Motor neuron (in vitro differentiated cells): Measurements from ENCODE around the gene CPZ. TPM values are rescaled to one million over a fixed set of nuclear protein-coding genes. Genes with fewer than 3 reads are reported as not detected.

Experiments
- ATAC-seq, 8 experiments: fragments of 200-7000 bp; cut with Tn5 transposase; replicated peaks in 6 of 8; 2 replicates each; pipeline ENCODE4 v1.8.0; 2021; ENCODE audit warnings: mild to moderate bottlenecking in 8 of 8, moderate library complexity in 8 of 8
- H3K27ac ChIP-seq, 2 donors: fragments of 250-450 bp; sonication (Bioruptor Pico); 2 replicates each; pipeline ENCODE4 v1.9.0; 2021; ENCODE audit warnings: antibody characterized with exemption in 2 of 2, mild to moderate bottlenecking in 2 of 2, moderate library complexity in 1 of 2
- H3K4me1 ChIP-seq, 2 donors: fragments of 250-450 bp; sonication (Bioruptor Pico); replicated peaks in 1 of 2; 2 replicates each; pipeline ENCODE4 v1.6.1; 2021; ENCODE audit warnings: antibody characterized with exemption in 2 of 2, mild to moderate bottlenecking in 2 of 2, moderate library complexity in 1 of 2
- H3K4me3 ChIP-seq, 5 donors: fragments of 250-450 bp; sonication (Bioruptor Pico); 2 replicates each; pipeline ENCODE4 v1.9.0; 2021; ENCODE audit warnings: antibody characterized with exemption in 5 of 5, mild to moderate bottlenecking in 5 of 5, moderate library complexity in 4 of 5
- WGBS, 10 experiments: fragments of 450-650 bp; shearing (Covaris generic); methylation state at CpG; one replicate each; pipeline ENCODE4 v1.0.0; 2022; 5-methylcytosine and 5-hydroxymethylcytosine counted together
- in situ Hi-C, 9 experiments: fragments of 400-800 bp; cut with MboI; loops; one replicate each; pipeline ENCODE4 v1.15.0; 2021; ENCODE audit warnings: low sequenced_read_pairs in 9 of 9, low pct_unique_long_range_greater_than_20kb in 2 of 9; ENCODE audit not compliant: unreplicated experiment in 9 of 9
- total RNA-seq, 8 experiments: library from RNA; unstranded; fragments of 300-600 nt; gene quantifications; 2 replicates each; pipeline versions ENCODE4 v1.2.3 to v1.2.4, GENCODE V29; 2022

The CPZ gene
- 10 to 100 TPM in 2 of 8 experiments, 1 to 10 TPM in 1, under 1 TPM in 3, not detected in 2; 0.11 to 48.4 (median 1.4) TPM for total RNA-seq

DNA sequence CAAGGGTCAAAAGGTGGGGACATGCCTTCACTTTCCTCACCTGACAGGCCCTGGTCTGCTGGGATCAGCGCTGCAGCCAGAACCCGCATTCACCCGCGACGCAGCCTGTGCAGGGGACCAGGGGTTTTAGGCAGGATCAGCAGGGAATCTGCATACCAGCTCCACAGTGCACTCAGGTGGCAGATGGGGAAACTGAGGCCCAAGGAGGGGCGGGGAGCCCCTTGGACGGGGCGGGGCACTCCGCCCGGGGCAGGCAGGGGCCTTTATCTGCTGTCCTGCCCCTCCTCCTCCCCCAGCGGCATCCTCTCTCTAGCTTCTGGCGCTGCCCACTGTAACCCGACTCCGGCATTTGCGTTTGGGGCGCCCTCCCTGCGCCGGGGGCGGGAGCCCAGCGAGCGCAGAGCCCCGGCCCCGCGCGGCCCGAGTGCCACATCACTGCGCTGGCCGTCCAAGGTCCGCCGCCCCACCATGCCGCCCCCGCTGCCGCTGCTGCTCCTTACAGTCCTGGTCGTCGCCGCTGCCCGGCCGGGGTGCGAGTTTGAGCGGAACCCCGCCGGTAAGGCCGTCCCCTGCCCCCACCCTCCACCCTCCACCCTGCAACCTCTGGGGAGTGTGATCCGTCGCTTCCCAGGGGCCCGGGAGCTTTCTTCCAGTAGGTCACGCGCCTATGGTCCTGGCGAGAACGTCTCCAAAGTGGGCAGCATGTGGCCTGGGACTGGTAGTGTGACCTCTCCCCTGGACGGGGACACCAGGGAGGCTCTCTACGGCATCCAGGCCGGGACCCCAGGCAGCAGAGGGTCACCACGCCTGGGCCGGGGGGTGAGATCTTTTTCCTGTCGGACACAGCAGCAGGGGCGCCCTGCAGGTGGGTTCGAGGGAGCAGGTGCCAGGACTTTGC lies at the start of gene CPZ:
Gene CPZ, plus strand, starts transcription at position 400 of the 898 bp plus-strand sequence. Its CDS starts 69 bp downstream, at position 469.
- Histone ChIP-seq H3K27ac (no peak within 1 kb of the TSS), H3K4me3 (peak within 1 kb of the TSS in 2 of 5 donors; percentile 4 to 23), H3K4me1 (no peaks in the 10 kb centered on the region)
- in situ Hi-C loops = loop anchor here in 1 of 9 experiments (10.0 kb wide), 1 partner anchor 118 kb away; no protein-coding TSS in a partner anchor
- WGBS, 10 experiments = 7 to 100% (median 7%) methylated on average over 1 to 3 of the region's 58 CpGs; no CpG with 5 or more reads in 7 of the 10 experiments
- ATAC-seq = peak; percentile 70 to 75 (median 73)

GRCh38 chr4:8542776-8543525 lies 49.6 kb upstream of the CPZ start:
- Histone ChIP-seq H3K4me1 (no peaks in the 10 kb centered on the region), H3K27ac (no peak overlapping the region), H3K4me3 (no peak overlapping the region)
- WGBS, 10 experiments = 0 to 84% methylated on average over 1 to 5 of the region's 16 CpGs; no CpG with 5 or more reads in 8 of the 10 experiments
- no peak for ATAC-seq
- in situ Hi-C loops = no loop called here

DNA sequence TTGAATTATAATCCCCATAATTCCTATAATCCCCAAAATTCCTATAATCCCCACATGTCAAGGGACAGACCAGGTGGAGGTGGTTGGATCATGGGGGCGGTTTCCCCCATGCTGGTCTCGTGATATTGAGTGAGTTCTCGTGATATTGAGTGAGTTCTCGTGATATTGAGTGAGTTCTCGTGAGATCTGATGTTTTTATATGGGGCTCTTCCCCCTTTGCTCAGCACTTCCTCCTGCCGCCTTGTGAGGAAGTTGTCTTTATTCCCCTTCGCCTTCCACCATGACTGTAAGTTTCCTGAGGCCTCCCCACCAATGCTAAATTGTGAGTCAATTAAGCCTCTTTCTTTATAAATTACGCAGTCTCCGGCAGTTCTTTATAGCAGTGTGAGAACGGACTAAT lies 48.9 kb upstream of the CPZ start:
- Histone ChIP-seq H3K27ac (no peak overlapping the region), H3K4me3 (no peak overlapping the region), H3K4me1 (no peaks in the 10 kb centered on the region)
- in situ Hi-C loops = no loop called here
- ATAC-seq = no peak
- WGBS, 10 experiments = 65 to 91% (median 78%) methylated on average over 5 to 10 of the region's 10 CpGs; no CpG with 5 or more reads in 4 of the 10 experiments

- Histone ChIP-seq H3K4me1 (no peaks in the 10 kb centered on the region), H3K27ac (no peak overlapping the region), H3K4me3 (no peak overlapping the region)
- 100% methylated on average over 2 of the region's 3 CpGs; no CpG with 5 or more reads in 8 of the 10 experiments for WGBS, 10 experiments
- ATAC-seq = no peak
- in situ Hi-C loops = no loop called here
Observed at GRCh38 chr4:8544282-8544681, 48.3 kb upstream of the CPZ start.

DNA sequence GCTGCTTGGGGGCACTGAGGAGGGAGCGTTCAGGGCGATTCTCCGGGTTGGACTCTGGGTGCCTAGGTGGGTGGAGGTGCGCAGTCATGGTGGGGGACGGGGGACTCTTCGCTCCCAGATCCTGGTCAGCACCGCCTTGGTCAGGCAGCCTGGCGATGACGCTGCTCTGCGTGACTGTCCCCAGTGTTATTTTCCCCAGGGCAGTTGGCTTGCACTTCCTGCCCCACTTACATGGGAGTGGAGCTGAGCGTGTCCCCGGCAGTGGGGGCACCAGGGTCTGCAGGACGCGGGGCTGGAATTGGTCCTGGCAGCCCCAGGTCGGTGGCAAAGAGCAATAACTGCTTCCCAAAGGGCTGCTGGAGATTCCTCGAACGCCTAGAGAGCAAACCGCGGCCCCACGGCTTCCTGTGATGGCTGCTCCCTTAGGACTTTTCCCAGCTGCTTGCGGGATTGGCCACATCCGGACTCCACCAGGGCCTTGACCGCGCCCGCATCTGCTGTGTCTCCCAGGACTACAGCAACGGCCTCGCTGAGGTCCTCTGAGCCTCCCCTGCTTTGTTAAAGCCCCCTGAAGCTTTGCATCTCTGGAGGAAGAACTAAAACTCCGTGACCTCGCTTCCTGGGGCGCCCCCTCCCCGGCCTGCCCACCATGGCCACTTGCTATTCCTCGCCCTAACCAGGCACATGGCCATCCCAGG lies 47.7 kb upstream of the CPZ start:
- H3K4me1 ChIP-seq = no peaks in the 10 kb centered on the region
- no peak overlapping the region for H3K27ac ChIP-seq
- in situ Hi-C loops = no loop called here
- ATAC-seq = peak in 1 of 8 experiments; percentile 47
- WGBS, 10 experiments = 75 to 86% (median 80%) methylated on average over 1 to 11 of the region's 32 CpGs; no CpG with 5 or more reads in 7 of the 10 experiments
- H3K4me3 ChIP-seq = no peak overlapping the region

DNA sequence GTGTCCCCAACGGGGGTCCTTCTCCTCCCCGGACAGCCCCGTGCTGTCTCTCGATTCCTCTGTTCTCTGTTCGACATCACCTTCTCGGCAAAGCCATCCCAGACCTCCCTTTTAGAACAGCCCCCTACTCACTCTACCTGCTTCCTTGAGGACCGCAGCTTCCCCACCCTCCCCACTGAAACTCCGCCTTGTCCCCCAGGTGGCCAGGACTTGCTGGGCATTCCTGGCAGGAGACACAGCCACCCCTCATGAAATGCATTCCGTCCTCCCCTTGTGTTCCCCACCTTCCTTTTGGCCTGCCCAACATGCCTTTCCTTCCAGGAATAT lies 47.2 kb upstream of the CPZ start:
- H3K27ac ChIP-seq = no peak overlapping the region
- ATAC-seq = no peak
- H3K4me1 ChIP-seq = no peaks in the 10 kb centered on the region
- no peak overlapping the region for H3K4me3 ChIP-seq
- in situ Hi-C loops = no loop called here
- 71 to 82% methylated on average over 1 to 3 of the region's 9 CpGs; no CpG with 5 or more reads in 8 of the 10 experiments for WGBS, 10 experiments

- ATAC-seq = no peak
- in situ Hi-C loops = no loop called here
Observed at GRCh38 chr4:8546766-8547107, 45.8 kb upstream of the CPZ start.

DNA sequence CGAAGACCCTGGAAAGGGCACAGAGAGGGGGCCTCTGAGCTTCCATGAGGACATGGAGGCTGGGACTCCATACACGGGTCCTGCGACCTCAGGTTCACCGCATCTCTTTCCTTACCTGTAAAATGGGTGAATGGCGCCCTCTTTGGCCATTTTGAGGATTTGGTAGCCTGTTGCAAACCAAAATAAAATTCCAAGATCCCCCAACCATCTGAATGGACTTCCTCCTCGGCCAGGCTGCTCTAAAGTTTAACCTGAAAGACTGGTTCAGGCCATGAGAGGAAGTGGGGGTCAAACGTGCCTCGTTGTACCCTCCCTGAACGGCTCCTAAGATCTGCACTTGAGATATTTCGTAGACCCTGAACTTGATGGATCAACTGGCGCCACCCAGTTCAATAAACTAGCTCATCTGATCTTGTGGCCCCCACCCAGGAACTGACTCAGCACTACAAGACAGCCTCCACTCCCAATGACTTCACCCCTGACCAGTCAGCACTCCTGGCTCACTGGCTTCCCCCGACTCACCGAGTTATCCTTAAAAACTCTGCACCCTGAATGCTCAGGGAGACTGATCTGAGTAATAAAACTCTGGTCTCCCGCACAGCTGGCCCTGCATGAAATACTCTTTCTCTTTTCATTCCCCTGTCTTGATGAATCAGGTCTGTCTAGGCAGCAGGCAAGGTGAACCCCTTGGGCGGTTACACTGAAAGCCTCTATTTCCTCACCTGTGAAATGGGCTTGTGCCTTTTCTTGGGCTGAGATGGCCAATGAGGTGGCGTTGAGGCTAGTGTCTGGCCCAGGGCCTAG lies 45.3 kb upstream of the CPZ start:
- Histone ChIP-seq H3K4me3 (no peak overlapping the region), H3K4me1 (no peaks in the 10 kb centered on the region), H3K27ac (no peak overlapping the region)
- in situ Hi-C loops = no loop called here
- ATAC-seq = peak in 3 of 8 experiments; percentile 27 to 91 (median 86)
- WGBS, 10 experiments = 16 to 100% (median 53%) methylated on average over 1 to 11 of the region's 16 CpGs; no CpG with 5 or more reads in 1 of the 10 experiments

More at GRCh38 chr4:8546766-8547107, 45.8 kb upstream of the CPZ start:
- Histone ChIP-seq H3K4me3 (no peak overlapping the region), H3K4me1 (no peaks in the 10 kb centered on the region), H3K27ac (no peak overlapping the region)
- WGBS, 10 experiments = 33 to 88% (median 61%) methylated on average over 1 to 8 of the region's 8 CpGs; no CpG with 5 or more reads in 4 of the 10 experiments

- in situ Hi-C loops = no loop called here
- peak in 1 of 8 experiments; percentile 58 for ATAC-seq
Observed at GRCh38 chr4:8547912-8548730, 44.4 kb upstream of the CPZ start.

DNA sequence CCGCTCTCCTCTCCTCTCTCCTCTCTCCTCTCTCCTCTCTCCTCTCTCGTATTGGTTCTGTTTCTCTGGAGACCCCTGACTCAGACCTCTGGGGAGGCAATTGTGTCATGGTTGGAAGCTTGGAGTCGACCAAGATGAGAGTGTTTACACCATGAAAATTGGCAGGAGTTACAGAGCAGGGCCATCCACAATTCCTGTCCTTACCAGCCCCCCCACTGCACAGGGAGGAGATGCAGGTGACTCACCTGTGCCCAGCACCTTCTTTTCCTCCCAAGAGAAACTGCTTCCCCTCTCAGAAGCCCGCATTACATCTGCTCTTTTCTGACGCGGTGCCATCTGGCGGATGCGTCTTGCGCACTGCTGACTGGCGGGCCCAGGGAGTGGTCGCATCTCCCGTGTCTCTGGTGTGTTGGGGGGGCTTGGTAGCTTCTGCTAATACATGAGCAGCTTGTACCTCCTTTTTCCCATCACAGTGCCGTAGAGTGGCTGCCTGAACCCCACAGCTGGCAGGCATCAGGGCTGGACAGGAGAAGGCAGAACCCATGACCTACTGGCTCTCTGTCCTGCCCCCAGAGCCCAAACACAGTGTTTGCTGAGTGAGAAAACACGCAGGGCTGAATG lies 43.7 kb upstream of the CPZ start:
- in situ Hi-C loops = no loop called here
- Histone ChIP-seq H3K4me3 (no peak overlapping the region), H3K27ac (no peak overlapping the region), H3K4me1 (no peaks in the 10 kb centered on the region)
- 17 to 92% (median 68%) methylated on average over 1 to 10 of the region's 14 CpGs; no CpG with 5 or more reads in 6 of the 10 experiments for WGBS, 10 experiments
- ATAC-seq = no peak

More at GRCh38 chr4:8547912-8548730, 44.4 kb upstream of the CPZ start:
- Histone ChIP-seq H3K4me3 (no peak overlapping the region), H3K4me1 (no peaks in the 10 kb centered on the region), H3K27ac (no peak overlapping the region)
- 79 to 100% (median 98%) methylated on average over 1 to 5 of the region's 16 CpGs; no CpG with 5 or more reads in 6 of the 10 experiments for WGBS, 10 experiments

DNA sequence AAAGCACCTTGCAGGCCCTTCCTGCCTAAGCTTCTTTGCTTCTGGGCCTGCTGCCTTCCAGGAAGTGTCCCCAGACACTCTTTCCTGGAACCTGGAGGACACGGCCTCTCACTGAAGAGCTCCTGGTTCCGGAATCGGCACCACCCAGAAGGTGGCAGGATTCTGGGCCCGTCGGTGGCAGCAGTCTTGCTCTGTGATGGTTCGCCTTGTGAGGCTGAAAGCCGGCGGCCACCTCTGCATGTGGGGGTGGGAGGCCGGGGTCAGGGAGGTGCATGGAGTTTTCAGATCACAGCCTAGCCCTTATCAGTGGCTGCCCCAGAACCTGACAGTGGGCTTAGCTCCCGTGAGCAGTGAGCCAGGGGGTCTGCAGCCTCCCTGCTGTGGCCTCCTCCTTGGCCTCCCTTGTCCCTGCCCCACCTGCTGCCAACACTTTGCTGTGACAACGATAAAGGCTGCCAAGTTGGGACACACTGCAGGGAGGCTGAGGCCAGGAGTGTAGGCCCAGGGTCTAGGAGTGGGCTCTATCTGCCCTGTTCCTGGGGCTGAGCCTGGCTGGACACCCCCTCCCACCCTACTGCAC lies 43.1 kb upstream of the CPZ start:
- ATAC-seq = no peak
- WGBS, 10 experiments = 0 to 100% (median 95%) methylated on average over 1 to 5 of the region's 11 CpGs; no CpG with 5 or more reads in 3 of the 10 experiments
- Histone ChIP-seq H3K4me1 (no peaks in the 10 kb centered on the region), H3K27ac (no peak overlapping the region), H3K4me3 (no peak overlapping the region)
- in situ Hi-C loops = no loop called here
